CD8-positive, alpha-beta memory T cell (primary cell): Measurements from ENCODE around the gene SYPL1. TPM values are rescaled to one million over a fixed set of nuclear protein-coding genes. Genes with fewer than 3 reads are reported as not detected.
"Not testable (repeated sequence)": the region's sequence is repeated elsewhere in the genome, so short reads cannot be mapped to it uniquely, and the experiment has no call there.

ENCODE experiments used
- CTCF ChIA-PET: fragments of 350-600 bp; sonication (Branson Sonifier 250); formaldehyde crosslinking; loops from one replicate; lab custom pipeline; 2021; ENCODE audit warnings: antibody characterized with exemption; lab: Charles Lee
- POLR2A ChIA-PET: fragments of 350-600 bp; sonication (Branson Sonifier 250); formaldehyde crosslinking; loops from one replicate; lab custom pipeline; 2021; ENCODE audit warnings: antibody characterized with exemption; lab: Charles Lee
- DNase-seq, 5 donors: peaks; one replicate each; pipeline versions ENCODE4 v3.0.0 to v3.0.0-alpha.2; 2020 to 2022; ENCODE audit warnings: mixed read lengths in 1 of 5
- H3K27ac ChIP-seq: one replicate; pipeline ENCODE4 v1.7.0; 2013; ENCODE audit warnings: low read depth, mild to moderate bottlenecking, low read length, moderate library complexity
- H3K27me3 ChIP-seq: 2 replicates; pipeline ENCODE4 v1.7.0; 2013; ENCODE audit warnings: low read length, mild to moderate bottlenecking; ENCODE audit not compliant: insufficient read depth, poor library complexity, severe bottlenecking
- H3K36me3 ChIP-seq: 2 replicates; pipeline ENCODE4 v1.7.0; 2013; ENCODE audit warnings: mild to moderate bottlenecking, low read length, moderate library complexity; ENCODE audit not compliant: insufficient read depth
- H3K4me1 ChIP-seq: 2 replicates; pipeline ENCODE4 v1.7.0; 2013; ENCODE audit warnings: mild to moderate bottlenecking, low read length, moderate library complexity; ENCODE audit not compliant: insufficient read depth
- H3K4me3 ChIP-seq: 2 replicates; pipeline ENCODE4 v1.7.0; 2013; ENCODE audit warnings: mild to moderate bottlenecking, low read length
- H3K9me3 ChIP-seq: 2 replicates; pipeline ENCODE4 v1.7.0; 2013; ENCODE audit warnings: mild to moderate bottlenecking, low read length
- H3K27ac Mint-ChIP-seq, 8 donors: one replicate each; pipeline ENCODE4 v1.8.0; 2020 to 2021; ENCODE audit warnings: mixed read lengths in 8 of 8, mild to moderate bottlenecking in 6 of 8, inconsistent platforms in 3 of 8, moderate library complexity in 3 of 8
- H3K27me3 Mint-ChIP-seq, 2 donors: one replicate each; pipeline ENCODE4 v1.8.0; 2020 to 2021; ENCODE audit warnings: mixed read lengths in 2 of 2, mild to moderate bottlenecking in 1 of 2, moderate library complexity in 1 of 2
- H3K36me3 Mint-ChIP-seq, 3 donors: one replicate each; pipeline ENCODE4 v1.8.0; 2020 to 2021; ENCODE audit warnings: mixed read lengths in 3 of 3, inconsistent platforms in 1 of 3, mild to moderate bottlenecking in 1 of 3
- H3K4me1 Mint-ChIP-seq, 3 donors: one replicate each; pipeline ENCODE4 v1.8.0; 2020 to 2021; ENCODE audit warnings: mixed read lengths in 3 of 3, inconsistent platforms in 1 of 3, mild to moderate bottlenecking in 1 of 3
- H3K4me3 Mint-ChIP-seq, 7 donors: one replicate each; pipeline ENCODE4 v1.8.0; 2020 to 2021; ENCODE audit warnings: mixed read lengths in 7 of 7, mild to moderate bottlenecking in 6 of 7, moderate library complexity in 4 of 7, inconsistent platforms in 2 of 7
- H3K9me3 Mint-ChIP-seq, 5 donors: one replicate each; pipeline ENCODE4 v1.8.0; 2020 to 2022; ENCODE audit warnings: mixed read lengths in 5 of 5, mild to moderate bottlenecking in 3 of 5, moderate library complexity in 2 of 5, inconsistent platforms in 1 of 5
- polyA plus RNA-seq: library from polyadenylated mRNA; unstranded; fragments of 300-500 nt; fragmentation: Illumina TruSeq; gene quantifications from one replicate; pipeline ENCODE4 v1.2.3, GENCODE V29; 2021
- total RNA-seq, 2 experiments: library from RNA; stranded (reverse); gene quantifications; one replicate each; pipeline ENCODE4 v1.2.3, GENCODE V29; 2021

Gene SYPL1
- total and polyA plus RNA-seq, 3 experiments from 2014 or later = 33.1 to 63.0 (median 33.7) TPM

GRCh38 chr7:106140406-106141173 lies 28.5 kb upstream of the SYPL1 start:
- Mint-ChIP-seq H3K27ac (peak overlapping the region in 1 of 8 donors; percentile 25), H3K27me3 (peaks cover 2 to 7% of the 10 kb centered on the region in 2 donors), H3K4me1 (no peaks in the 10 kb centered on the region), H3K9me3 (no peaks in the 10 kb centered on the region), H3K4me3 (no peak overlapping the region), H3K36me3 (no peaks in the 10 kb centered on the region)
- H3K36me3 ChIP-seq = no peaks in the 10 kb centered on the region
- no peaks in the 10 kb centered on the region for H3K4me1 ChIP-seq
- DNase-seq = no peak
- ChIA-PET CTCF (interaction anchor here (1.5 to 2.4 kb wide), 2 partner anchors 13 to 83 kb away, joined by 4 to 9 read pairs; no protein-coding TSS in a partner anchor), POLR2A (no interaction called here)
- H3K9me3 ChIP-seq = no peaks in the 10 kb centered on the region
- no peak overlapping the region for H3K4me3 ChIP-seq
- no peak overlapping the region for H3K27ac ChIP-seq
- no peaks in the 10 kb centered on the region for H3K27me3 ChIP-seq

GRCh38 chr7:106139265-106140251 lies 27.4 kb upstream of the SYPL1 start:
- ChIA-PET POLR2A (no interaction called here), CTCF (interaction anchor here (1.5 kb wide), 1 partner anchor 82 kb away, joined by 4 read pairs; no protein-coding TSS in a partner anchor)
- no peak overlapping the region for H3K27ac ChIP-seq
- Mint-ChIP-seq H3K27ac (no peak overlapping the region), H3K36me3 (no peaks in the 10 kb centered on the region), H3K4me1 (no peaks in the 10 kb centered on the region), H3K27me3 (peaks cover 2 to 10% of the 10 kb centered on the region in 2 donors), H3K4me3 (no peak overlapping the region), H3K9me3 (no peaks in the 10 kb centered on the region)
- no peak overlapping the region for H3K4me3 ChIP-seq
- H3K9me3 ChIP-seq = no peaks in the 10 kb centered on the region
- H3K36me3 ChIP-seq = no peaks in the 10 kb centered on the region
- no peaks in the 10 kb centered on the region for H3K27me3 ChIP-seq
- H3K4me1 ChIP-seq = no peaks in the 10 kb centered on the region
- no peak for DNase-seq

- no peaks in the 10 kb centered on the region for H3K27me3 ChIP-seq
- DNase-seq = no peak
- no peak overlapping the region for H3K4me3 Mint-ChIP-seq
- ChIA-PET POLR2A (no interaction called here), CTCF (no interaction called here)
- no peaks in the 10 kb centered on the region for H3K36me3 ChIP-seq
- H3K27me3 Mint-ChIP-seq = peaks cover 2 to 12% of the 10 kb centered on the region in 2 donors
- no peaks in the 10 kb centered on the region for H3K9me3 ChIP-seq
- H3K36me3 Mint-ChIP-seq = no peaks in the 10 kb centered on the region
- no peaks in the 10 kb centered on the region for H3K4me1 ChIP-seq
- H3K27ac ChIP-seq = no peak overlapping the region
- no peaks in the 10 kb centered on the region for H3K9me3 Mint-ChIP-seq
- no peak overlapping the region for H3K27ac Mint-ChIP-seq
- no peak overlapping the region for H3K4me3 ChIP-seq
- H3K4me1 Mint-ChIP-seq = no peaks in the 10 kb centered on the region
These were observed 26.7 kb upstream of the SYPL1 start for GRCh38 chr7:106138776-106139175.

- DNase-seq, CTCF ChIA-PET, H3K36me3 ChIP-seq, H3K27ac ChIP-seq, POLR2A ChIA-PET, H3K36me3 Mint-ChIP-seq, H3K27me3 ChIP-seq, H3K9me3 ChIP-seq, H3K27ac Mint-ChIP-seq, H3K4me3 Mint-ChIP-seq, H3K4me3 ChIP-seq, H3K9me3 Mint-ChIP-seq, H3K4me1 ChIP-seq, H3K4me1 Mint-ChIP-seq: not testable (repeated sequence)
- H3K27me3 Mint-ChIP-seq = peaks cover 2 to 14% of the 10 kb centered on the region in 2 donors
These were observed 26.1 kb upstream of the SYPL1 start for GRCh38 chr7:106138181-106138580.

- H3K27me3 Mint-ChIP-seq = peaks cover 8 to 24% of the 10 kb centered on the region in 2 donors
- Histone ChIP-seq H3K36me3 (no peaks in the 10 kb centered on the region), H3K4me1 (no peaks in the 10 kb centered on the region), H3K9me3 (no peaks in the 10 kb centered on the region), H3K4me3 (no peak overlapping the region), H3K27me3 (no peaks in the 10 kb centered on the region), H3K27ac (no peak overlapping the region)
- ChIA-PET CTCF (interaction anchor here (1.0 to 2.6 kb wide), 2 partner anchors 21 to 76 kb away, joined by 3 to 6 read pairs; no protein-coding TSS in a partner anchor), POLR2A (no interaction called here)
- no peaks in the 10 kb centered on the region for H3K4me1 Mint-ChIP-seq
- no peak overlapping the region for H3K4me3 Mint-ChIP-seq
- no peak for DNase-seq
- H3K27ac Mint-ChIP-seq = no peak overlapping the region
- H3K36me3 Mint-ChIP-seq = peaks cover 0 to 1% (median 0%) of the 10 kb centered on the region in 3 donors
- no peaks in the 10 kb centered on the region for H3K9me3 Mint-ChIP-seq
These were observed 22.1 kb upstream of the SYPL1 start for GRCh38 chr7:106134241-106134640.

GRCh38 chr7:106129291-106129690 lies 17.2 kb upstream of the SYPL1 start:
- H3K27ac Mint-ChIP-seq = no peak overlapping the region
- peaks cover 6 to 7% (median 7%) of the 10 kb centered on the region in 3 donors for H3K4me1 Mint-ChIP-seq
- peaks cover 0 to 1% (median 0%) of the 10 kb centered on the region in 3 donors for H3K36me3 Mint-ChIP-seq
- no peaks in the 10 kb centered on the region for H3K4me1 ChIP-seq
- H3K4me3 Mint-ChIP-seq = no peak overlapping the region
- H3K4me3 ChIP-seq = no peak overlapping the region
- no peak overlapping the region for H3K27ac ChIP-seq
- CTCF ChIA-PET = no interaction called here
- POLR2A ChIA-PET = no interaction called here
- H3K9me3 Mint-ChIP-seq = no peaks in the 10 kb centered on the region
- no peaks in the 10 kb centered on the region for H3K27me3 ChIP-seq
- DNase-seq = no peak
- no peaks in the 10 kb centered on the region for H3K36me3 ChIP-seq
- peaks cover 6 to 19% of the 10 kb centered on the region in 2 donors for H3K27me3 Mint-ChIP-seq
- H3K9me3 ChIP-seq = no peaks in the 10 kb centered on the region

- no peak overlapping the region for H3K27ac ChIP-seq
- H3K36me3 Mint-ChIP-seq = peaks cover 0 to 1% (median 0%) of the 10 kb centered on the region in 3 donors
- H3K4me1 Mint-ChIP-seq = peaks cover 6 to 7% (median 7%) of the 10 kb centered on the region in 3 donors
- no peaks in the 10 kb centered on the region for H3K27me3 ChIP-seq
- H3K9me3 ChIP-seq = no peaks in the 10 kb centered on the region
- no peaks in the 10 kb centered on the region for H3K9me3 Mint-ChIP-seq
- ChIA-PET POLR2A (no interaction called here), CTCF (no interaction called here)
- H3K4me3 Mint-ChIP-seq = no peak overlapping the region
- H3K36me3 ChIP-seq = no peaks in the 10 kb centered on the region
- H3K27ac Mint-ChIP-seq = no peak overlapping the region
- no peak for DNase-seq
- no peaks in the 10 kb centered on the region for H3K4me1 ChIP-seq
- peaks cover 7 to 24% of the 10 kb centered on the region in 2 donors for H3K27me3 Mint-ChIP-seq
- no peak overlapping the region for H3K4me3 ChIP-seq
These were observed 16.7 kb upstream of the SYPL1 start for GRCh38 chr7:106128836-106129235.
